H9 (cell line): ENCODE results near the gene RAB27A. TPM values are rescaled to one million over a fixed set of nuclear protein-coding genes. Genes with fewer than 3 reads are reported as not detected.

Experiments
- DNase-seq: peaks from one replicate; pipeline ENCODE4 v3.0.0-alpha.2; 2017
- H2AFZ ChIP-seq: one replicate; pipeline ENCODE4 v1.6.1; 2013; ENCODE audit warnings: mild to moderate bottlenecking, low read length, control low read depth, moderate library complexity
- H2AK5ac ChIP-seq: 2 replicates; pipeline ENCODE4 v1.6.1; 2013; ENCODE audit warnings: low read length, control low read depth, mixed read lengths; ENCODE audit not compliant: insufficient read length
- H2BK120ac ChIP-seq: one replicate; pipeline ENCODE4 v1.6.1; 2013; ENCODE audit warnings: low read depth, mild to moderate bottlenecking, low read length, control low read depth, inconsistent platforms; ENCODE audit not compliant: poor library complexity, severe bottlenecking
- H2BK12ac ChIP-seq: 2 replicates; pipeline ENCODE4 v1.6.1; 2013; ENCODE audit warnings: low read length, control low read depth, mixed read lengths, low read depth; ENCODE audit not compliant: insufficient read length
- H2BK15ac ChIP-seq: 2 replicates; pipeline ENCODE4 v1.6.1; 2013; ENCODE audit warnings: low read depth, low read length, control low read depth
- H2BK20ac ChIP-seq: one replicate; pipeline ENCODE4 v1.6.1; 2013; ENCODE audit warnings: low read depth, mild to moderate bottlenecking, low read length, control low read depth, inconsistent platforms; ENCODE audit not compliant: poor library complexity, severe bottlenecking
- H2BK5ac ChIP-seq: 2 replicates; pipeline ENCODE4 v1.6.1; 2013; ENCODE audit warnings: low read length, control low read depth, mixed read lengths; ENCODE audit not compliant: insufficient read length
- H3K14ac ChIP-seq: 2 replicates; pipeline ENCODE4 v1.6.1; 2013; ENCODE audit warnings: low read length, control low read depth; ENCODE audit not compliant: insufficient read depth
- H3K18ac ChIP-seq: 2 replicates; pipeline ENCODE4 v1.6.1; 2013; ENCODE audit warnings: low read depth, mild to moderate bottlenecking, mixed read lengths, low read length, control low read depth; ENCODE audit not compliant: insufficient read length
- H3K23ac ChIP-seq: 2 replicates; pipeline ENCODE4 v1.6.1; 2013; ENCODE audit warnings: low read length, control low read depth, mixed read lengths, low read depth; ENCODE audit not compliant: insufficient read length
- H3K23me2 ChIP-seq: 2 replicates; pipeline ENCODE4 v1.6.1; 2013; ENCODE audit warnings: low read depth, mild to moderate bottlenecking, mixed read lengths, low read length, control low read depth; ENCODE audit not compliant: insufficient read length, poor library complexity, severe bottlenecking
- H3K27ac ChIP-seq: 2 replicates; pipeline ENCODE4 v1.5.1; 2013; ENCODE audit warnings: low read length, control low read depth, mixed read lengths, low read depth; ENCODE audit not compliant: insufficient read length
- H3K27me3 ChIP-seq: 2 replicates; pipeline ENCODE4 v1.6.1; 2013; ENCODE audit warnings: low read length, control low read depth, inconsistent platforms; ENCODE audit not compliant: insufficient read depth
- H3K4ac ChIP-seq: 2 replicates; pipeline ENCODE4 v1.6.1; 2013; ENCODE audit warnings: low read depth, mild to moderate bottlenecking, control low read depth, inconsistent platforms, low read length, moderate library complexity
- H3K4me1 ChIP-seq: 2 replicates; pipeline ENCODE4 v1.6.1; 2013; ENCODE audit warnings: low read length, control low read depth, inconsistent platforms; ENCODE audit not compliant: insufficient read depth
- H3K4me2 ChIP-seq: 2 replicates; pipeline ENCODE4 v1.6.1; 2013; ENCODE audit warnings: low read length, control low read depth, mixed read lengths; ENCODE audit not compliant: insufficient read length, insufficient read depth
- H3K56ac ChIP-seq: 2 replicates; pipeline ENCODE4 v1.6.1; 2013; ENCODE audit warnings: low read depth, mild to moderate bottlenecking, mixed read lengths, low read length, control low read depth; ENCODE audit not compliant: insufficient read length
- H3K79me1 ChIP-seq: 2 replicates; pipeline ENCODE4 v1.6.1; 2013; ENCODE audit warnings: low read depth, mild to moderate bottlenecking, moderate library complexity, low read length, control low read depth, inconsistent platforms; ENCODE audit not compliant: insufficient read depth, poor library complexity, severe bottlenecking
- H3K79me2 ChIP-seq: 2 replicates; pipeline ENCODE4 v1.6.1; 2013; ENCODE audit warnings: low read length, control low read depth, inconsistent platforms; ENCODE audit not compliant: insufficient read depth
- H3K9ac ChIP-seq: 2 replicates; pipeline ENCODE4 v1.6.1; 2013; ENCODE audit warnings: low read length, control low read depth, mixed read lengths; ENCODE audit not compliant: insufficient read length; ENCODE audit errors: extremely low read depth
- H3K9me3 ChIP-seq: one replicate; pipeline ENCODE4 v1.6.1; 2013; ENCODE audit warnings: low read depth, low read length, inconsistent platforms; ENCODE audit not compliant: control insufficient read depth
- H3T11ph ChIP-seq: one replicate; pipeline ENCODE4 v1.6.1; 2013; ENCODE audit warnings: mild to moderate bottlenecking, low read length, control low read depth, inconsistent platforms
- H4K20me1 ChIP-seq: one replicate; pipeline ENCODE4 v1.6.1; 2013; ENCODE audit not compliant: control insufficient read depth, insufficient read length, insufficient read depth
- H4K5ac ChIP-seq: 2 replicates; pipeline ENCODE4 v1.6.1; 2013; ENCODE audit warnings: low read depth, mild to moderate bottlenecking, mixed read lengths, low read length, control low read depth; ENCODE audit not compliant: insufficient read length
- H4K8ac ChIP-seq: replicated peaks from 2 replicates; pipeline ENCODE4 v1.6.1; 2013; ENCODE audit warnings: low read length, control low read depth, mixed read lengths, low read depth; ENCODE audit not compliant: insufficient read length
- H4K91ac ChIP-seq: 2 replicates; pipeline ENCODE4 v1.6.1; 2013; ENCODE audit warnings: low read depth, mild to moderate bottlenecking, moderate library complexity, mixed read lengths, low read length, control low read depth; ENCODE audit not compliant: insufficient read length
- H3K27ac Mint-ChIP-seq, 3 experiments: 2 replicates in 2 of 3; 3 replicates in 1 of 3; pipeline ENCODE4 v1.8.0; 2020 to 2021; ENCODE audit warnings: mixed read lengths in 3 of 3, mild to moderate bottlenecking in 1 of 3, moderate library complexity in 1 of 3
- H3K27me3 Mint-ChIP-seq: 2 replicates; pipeline ENCODE4 v1.8.0; 2021; ENCODE audit warnings: low read depth, mild to moderate bottlenecking, moderate library complexity, mixed read lengths
- H3K36me3 Mint-ChIP-seq, 3 experiments: 2 replicates in 2 of 3; 3 replicates in 1 of 3; pipeline ENCODE4 v1.8.0; 2020 to 2021; ENCODE audit warnings: low read depth in 3 of 3, mixed read lengths in 3 of 3; ENCODE audit not compliant: insufficient read depth in 1 of 3
- H3K4me1 Mint-ChIP-seq, 2 experiments: 2 replicates each; pipeline ENCODE4 v1.8.0; 2020; ENCODE audit warnings: mixed read lengths in 2 of 2
- H3K4me3 Mint-ChIP-seq, 2 experiments: 2 replicates in 1 of 2; 3 replicates in 1 of 2; pipeline ENCODE4 v1.8.0; 2020 to 2021; ENCODE audit warnings: mild to moderate bottlenecking in 2 of 2, mixed read lengths in 2 of 2, moderate library complexity in 1 of 2
- H3K9me3 Mint-ChIP-seq, 2 experiments: 2 replicates in 1 of 2; 3 replicates in 1 of 2; pipeline ENCODE4 v1.8.0; 2020; ENCODE audit warnings: mild to moderate bottlenecking in 2 of 2, mixed read lengths in 2 of 2, moderate library complexity in 1 of 2
- CTCF ChIP-seq: fragments of 200-600 bp; sonication (generic); conservative IDR thresholded peaks from 3 replicates; pipeline ENCODE4 v1.8.0; 2021; ENCODE audit warnings: antibody characterized with exemption, mild to moderate bottlenecking
- WGBS: extraction: QIAGEN DNeasy Blood & Tissue Kit; methylation state at CpG from one replicate; pipeline ENCODE4 v1.1.7; 2013; ENCODE audit warnings: missing lambda C conversion rate, low lambda C conversion rate, mixed read lengths; ENCODE audit not compliant: insufficient read length; ENCODE audit errors: extremely low coverage; 5-methylcytosine and 5-hydroxymethylcytosine counted together
- total RNA-seq: library from RNA; stranded (reverse); gene quantifications from 2 replicates; pipeline ENCODE4 v1.2.1, GENCODE V29; 2021

The RAB27A gene
- total RNA-seq, 1 experiment from 2014 or later = 6.8 TPM

- peaks cover 4% of the 10 kb centered on the region for H3K27me3 Mint-ChIP-seq
- Histone ChIP-seq H2AFZ (no peak overlapping the region), H3K27me3 (no peaks in the 10 kb centered on the region), H3K79me1 (no peaks in the 10 kb centered on the region), H3K4ac (no peak overlapping the region), H3K9ac (no peak overlapping the region), H2AK5ac (no peak overlapping the region), H2BK120ac (no peak overlapping the region), H3K23me2 (no peaks in the 10 kb centered on the region), H2BK20ac (no peak overlapping the region), H3K23ac (no peak overlapping the region), H3K14ac (no peak overlapping the region), H2BK15ac (no peak overlapping the region), H4K8ac (no peak overlapping the region), H3K79me2 (no peaks in the 10 kb centered on the region), H3K18ac (no peak overlapping the region), H2BK5ac (no peak overlapping the region), H3K27ac (no peak overlapping the region), H3K4me2 (no peak overlapping the region), H4K91ac (no peak overlapping the region), H3K9me3 (no peaks in the 10 kb centered on the region), H3T11ph (no peak overlapping the region), H4K20me1 (no peaks in the 10 kb centered on the region), H4K5ac (no peak overlapping the region), H3K56ac (no peak overlapping the region), H2BK12ac (no peak overlapping the region), H3K4me1 (no peaks in the 10 kb centered on the region)
- no peak for DNase-seq
- no peak for TF ChIP-seq CTCF
- no peaks in the 10 kb centered on the region for H3K9me3 Mint-ChIP-seq
- no CpG with 5 or more reads among the region's 6 CpGs for WGBS
- no peak overlapping the region for H3K27ac Mint-ChIP-seq
- H3K4me1 Mint-ChIP-seq = peaks cover 6 to 8% of the 10 kb centered on the region in 2 experiments; a peak in 2 of 4 replicates
- no peaks in the 10 kb centered on the region; a peak in 1 of 7 replicates for H3K36me3 Mint-ChIP-seq
- H3K4me3 Mint-ChIP-seq = no peak overlapping the region
Measured at GRCh38 chr15:55283379-55284147, 6.0 kb downstream of the RAB27A start.
